AG04450 (cell line): ENCODE results near the gene PPDPF. TPM values are rescaled to one million over a fixed set of nuclear protein-coding genes. Genes with fewer than 3 reads are reported as not detected.

Source experiments
- CTCF ChIA-PET: fragments of 300-600, 350-600 bp; formaldehyde crosslinking; extraction: SDS; loops from one replicate; lab custom pipeline; 2022; ENCODE audit warnings: antibody characterized with exemption, inconsistent platforms; lab: Charles Lee
- POLR2A ChIA-PET: fragments of 350-600 bp; formaldehyde crosslinking; extraction: SDS; loops from one replicate; lab custom pipeline; 2021; ENCODE audit warnings: antibody characterized with exemption, inconsistent platforms; lab: Yijun Ruan, JAX
- DNase-seq: peaks from one replicate; pipeline ENCODE4 v3.0.0-alpha.2; 2011; ENCODE audit warnings: low read depth, low spot score
- H3K27ac ChIP-seq: one replicate; pipeline ENCODE4 v1.5.1; 2012; ENCODE audit warnings: low read depth, low read length, control low read depth
- H3K27me3 ChIP-seq: one replicate; pipeline ENCODE4 v1.6.0; 2012; ENCODE audit warnings: low read length; ENCODE audit not compliant: control insufficient read depth, insufficient read depth
- H3K4me3 ChIP-seq: 2 replicates; pipeline ENCODE4 v1.5.1; 2011; ENCODE audit warnings: mild to moderate bottlenecking, low read depth, low read length, control low read depth
- H3K9me3 ChIP-seq: 2 replicates; pipeline ENCODE4 v1.5.1; 2012; ENCODE audit warnings: low read length; ENCODE audit not compliant: control insufficient read depth, insufficient read depth
- CTCF ChIP-seq: IDR thresholded peaks from 2 replicates; pipeline ENCODE4 v1.5.1; 2011; ENCODE audit warnings: low read depth, low read length, control low read depth, inconsistent platforms
- polyA plus RNA-seq: library from polyadenylated mRNA; depleted of rRNA; stranded (reverse); fragments of >200 nt; gene quantifications from 2 replicates; pipeline ENCODE4 v1.2.3, GENCODE V29; 2011

Gene PPDPF
- polyA plus RNA-seq, 1 experiment = 13.5 TPM

DNA sequence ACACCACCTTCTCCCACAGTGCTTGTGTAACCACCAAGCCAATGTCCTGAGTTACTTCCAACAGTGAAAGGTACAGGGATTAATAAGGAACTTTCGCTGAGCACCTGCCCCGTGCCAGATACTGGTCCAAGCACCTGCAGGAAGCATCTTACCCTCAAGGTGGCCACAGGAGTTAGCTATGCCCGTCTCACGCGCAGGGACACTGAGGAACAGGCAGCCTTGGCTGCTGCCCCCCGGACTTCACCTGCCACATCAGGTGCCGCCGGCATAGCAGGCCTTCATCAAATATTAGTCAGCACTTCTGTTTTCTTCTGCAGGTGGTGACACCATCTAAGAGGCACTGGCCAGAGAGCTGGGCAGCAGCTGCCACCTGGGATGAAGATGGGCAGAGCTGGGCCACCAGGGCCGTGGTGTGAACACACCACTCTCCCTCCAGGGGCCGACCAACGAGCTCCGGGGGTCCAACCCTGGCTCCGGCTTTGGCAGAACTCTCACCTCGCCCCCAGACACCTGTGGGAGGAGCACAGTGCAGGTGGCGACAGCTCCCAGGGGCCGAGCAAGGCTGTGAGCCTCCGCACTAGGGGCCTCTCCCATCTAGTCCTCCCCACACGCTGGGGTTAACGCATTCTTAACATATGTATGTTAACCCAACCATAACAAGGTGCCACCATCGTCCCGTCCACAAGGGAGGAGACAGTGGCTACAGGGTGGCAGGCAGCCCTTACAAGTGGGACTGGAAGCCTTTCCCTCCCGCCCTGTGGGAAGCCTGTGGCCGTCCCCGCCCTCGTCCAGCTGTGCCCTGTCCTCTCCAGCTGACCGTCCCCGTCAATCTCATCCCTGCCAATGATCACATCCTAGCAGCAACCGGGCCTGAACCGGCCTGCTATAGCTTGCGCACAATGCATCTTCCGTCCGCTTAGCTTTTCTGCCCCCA is 2.9 kb upstream of the PPDPF start:
- H3K4me3 ChIP-seq = no peak overlapping the region
- POLR2A ChIA-PET = no interaction called here
- no peak for TF ChIP-seq CTCF
- peaks cover 6% of the 10 kb centered on the region for H3K27me3 ChIP-seq
- peaks cover 3% of the 10 kb centered on the region; the same call in 1 of the 2 replicates for H3K9me3 ChIP-seq
- DNase-seq = no peak
- CTCF ChIA-PET = interaction anchor here (2.0 kb wide), 1 partner anchor 22 kb away, joined by 5 read pairs; no protein-coding TSS in a partner anchor
- H3K27ac ChIP-seq = no peak overlapping the region

DNA sequence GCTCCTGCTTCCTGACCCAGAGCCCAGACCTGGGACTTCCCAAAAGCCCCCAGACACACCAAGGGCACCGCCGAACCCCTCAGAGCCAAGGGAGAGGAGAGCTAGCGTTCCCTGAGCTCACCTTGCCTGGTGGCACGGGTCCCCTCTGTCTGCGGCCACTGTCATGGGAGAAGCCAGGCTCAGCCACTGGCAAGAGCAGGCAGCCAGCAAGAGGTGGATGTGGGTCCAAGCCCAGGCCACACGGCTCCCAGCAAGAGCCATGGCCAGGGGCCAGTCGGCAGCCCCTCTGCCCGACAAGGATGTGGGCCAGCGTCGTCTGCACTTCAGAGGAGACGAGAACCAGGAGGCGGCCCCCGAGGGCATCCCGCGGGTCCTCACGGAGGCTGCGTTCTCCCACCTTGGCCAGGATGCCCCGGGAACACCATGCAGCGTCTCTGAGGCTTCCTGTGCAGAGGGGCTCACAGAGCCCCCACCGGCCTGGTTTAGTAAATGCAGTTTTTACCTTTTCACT is 2.2 kb upstream of the PPDPF start:
- Histone ChIP-seq H3K9me3 (peaks cover 8% of the 10 kb centered on the region), H3K4me3 (no peak overlapping the region), H3K27me3 (peaks cover 4% of the 10 kb centered on the region), H3K27ac (no peak overlapping the region)
- CTCF ChIA-PET = interaction anchor here (2.0 kb wide), 1 partner anchor 23 kb away, joined by 5 read pairs; no protein-coding TSS in a partner anchor
- POLR2A ChIA-PET = no interaction called here
- DNase-seq = no peak
- 0 out of 2 replicates have a peak, but pooled peaks have one; percentile 9 for TF ChIP-seq CTCF

DNA sequence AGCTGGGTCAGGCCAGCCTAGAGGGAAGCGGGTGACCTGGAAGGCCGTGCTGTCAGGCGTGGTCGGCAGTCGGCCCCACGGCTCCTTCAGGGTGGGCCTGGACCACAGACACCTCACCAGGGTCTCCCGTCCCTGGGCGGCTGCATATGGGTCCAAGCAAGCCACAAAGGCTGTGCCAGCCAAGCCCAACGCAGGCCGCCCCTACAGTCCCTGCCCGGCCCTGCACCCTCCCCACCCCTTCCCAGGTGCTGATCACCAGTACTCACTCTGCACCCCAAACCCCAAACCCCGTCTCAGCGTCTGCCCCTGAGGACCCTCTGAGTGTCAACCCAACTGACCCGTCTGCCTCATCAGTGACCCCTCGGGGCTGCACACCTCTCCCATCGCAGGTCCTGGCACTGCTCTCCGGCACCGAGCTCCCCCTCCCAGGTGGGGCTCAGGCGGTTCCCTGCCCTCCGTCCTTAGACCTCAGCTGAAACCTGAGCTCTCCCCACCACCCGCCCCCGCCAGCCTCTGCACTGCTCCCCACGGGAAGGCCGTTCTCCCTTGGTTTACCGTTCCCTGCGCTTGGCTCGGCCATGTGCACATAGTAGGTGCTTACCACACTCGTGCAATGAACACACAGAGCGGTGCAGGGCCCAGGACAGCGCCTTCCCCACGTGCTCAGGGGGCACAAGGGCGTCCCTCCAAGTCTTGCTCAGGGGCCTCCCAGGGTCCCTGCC is 1.5 kb upstream of the PPDPF start:
- no peak for DNase-seq
- H3K27ac ChIP-seq = no peak overlapping the region
- TF ChIP-seq CTCF = no peak
- H3K4me3 ChIP-seq = peak overlapping the region; percentile 88
- peaks cover 2% of the 10 kb centered on the region for H3K27me3 ChIP-seq
- CTCF ChIA-PET = interaction anchor here (2.0 kb wide), 1 partner anchor 23 kb away, joined by 5 read pairs; no protein-coding TSS in a partner anchor
- H3K9me3 ChIP-seq = peaks cover 12% of the 10 kb centered on the region
- POLR2A ChIA-PET = interaction anchor here (2.9 kb wide), 1 partner anchor 11 kb away, joined by 18 read pairs; no protein-coding TSS in a partner anchor

DNA sequence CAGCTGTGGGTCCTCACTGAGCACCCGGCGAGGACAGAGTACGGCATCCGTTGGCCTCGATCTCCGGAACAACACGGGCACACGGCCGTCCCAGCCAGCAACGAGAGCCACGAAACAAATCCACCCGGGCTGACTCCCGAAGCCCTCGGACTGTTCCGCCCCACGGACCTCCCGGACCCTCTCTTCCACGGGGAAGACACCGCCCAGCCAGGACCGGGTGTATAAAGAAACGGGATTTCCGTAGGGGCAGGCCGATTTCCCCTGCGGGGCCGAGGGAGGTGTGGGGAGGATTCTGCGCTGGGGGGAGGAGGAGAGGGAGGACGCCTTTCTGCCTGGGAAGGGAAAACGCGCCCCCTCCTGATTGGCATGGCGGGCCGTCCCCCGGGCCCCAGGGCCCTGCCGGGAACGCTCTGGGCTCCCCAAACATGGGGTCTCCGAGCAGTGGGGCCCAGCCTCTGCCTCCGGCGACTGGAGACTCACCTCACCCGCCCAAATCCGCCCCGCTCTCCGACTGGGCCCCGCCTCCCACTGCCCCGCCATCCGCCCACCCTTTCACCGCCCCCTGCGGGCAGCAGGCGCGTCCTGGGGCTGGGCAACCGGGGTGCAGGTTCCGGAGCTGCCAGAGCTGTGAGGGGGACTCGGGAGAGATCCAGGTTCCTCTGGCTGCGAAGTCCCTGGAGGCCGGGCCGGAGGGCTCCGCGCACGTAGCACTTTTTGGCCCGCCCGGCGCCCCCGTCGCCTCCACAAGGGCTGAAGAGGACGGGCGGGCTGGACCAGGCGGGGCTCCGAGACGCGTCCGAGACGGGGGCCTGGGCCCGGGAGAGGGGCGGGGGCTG is 679 bp upstream of the PPDPF start:
- peak; percentile 33 for TF ChIP-seq CTCF
- ChIA-PET CTCF (interaction anchor here (1.3 kb wide), 1 partner anchor 24 kb away, joined by 3 read pairs; no protein-coding TSS in a partner anchor), POLR2A (interaction anchor here (0.6 to 2.9 kb wide), 6 partner anchors 11 to 139 kb away, joined by 4 to 18 read pairs (median 8); partner anchors contain the start of genes HELZ2 and RTEL1)
- no peak for DNase-seq
- peak overlapping the region; percentile 47 for H3K27ac ChIP-seq
- peak overlapping the region; percentile 88 for H3K4me3 ChIP-seq
- no peaks in the 10 kb centered on the region for H3K27me3 ChIP-seq
- H3K9me3 ChIP-seq = peaks cover 8% of the 10 kb centered on the region
